ENCODE data around the gene SACM1L. TPM values are rescaled to one million over a fixed set of nuclear protein-coding genes. Genes with fewer than 3 reads are reported as not detected.
"Not testable (repeated sequence)": the region's sequence is repeated elsewhere in the genome, so short reads cannot be mapped to it uniquely, and the experiment has no call there.

The SACM1L gene
- total and polyA plus RNA-seq, 2 experiments from 2014 or later = 28.1 to 61.6 TPM

GRCh38 chr3:45682786-45683185 is 6.4 kb upstream of the SACM1L start:
- no peak overlapping the region for H3K4me2 ChIP-seq
- no peaks in the 10 kb centered on the region for H3K36me3 ChIP-seq (replicated peaks; ENCODE audit: insufficient read depth, low read depth)
- peaks cover 28% of the 10 kb centered on the region for H3K4me1 ChIP-seq (ENCODE audit: insufficient read depth)
- no peaks in the 10 kb centered on the region for H3K9me3 ChIP-seq (ENCODE audit: low read depth)
- H4K20me1 ChIP-seq (ENCODE audit: insufficient read depth, poor library complexity, severe bottlenecking) = no peaks in the 10 kb centered on the region
- H3K27me3 ChIP-seq = no peaks in the 10 kb centered on the region
- H3K79me2 ChIP-seq = no peaks in the 10 kb centered on the region
- H3K27ac ChIP-seq = no peak overlapping the region
- TF ChIP-seq CTCF (IDR thresholded peaks at IDR 0.05; ENCODE audit: poor library complexity) (no peak), EZH2 (IDR thresholded peaks at IDR 0.05; ENCODE audit: borderline replicate concordance) (no peak), EZH2phosphoT487 (IDR thresholded peaks at IDR 0.05; ENCODE audit: low read depth, severe bottlenecking, unreplicated experiment) (no peak)
- H2AFZ ChIP-seq = no peak overlapping the region
- 74% methylated on average over 5 of the region's 5 CpGs for WGBS (ENCODE audit: low lambda C conversion rate, missing lambda C conversion rate)
- H3K4me3 ChIP-seq = no peak overlapping the region
- DNase-seq (ENCODE audit: low spot score) = no peak
- no peaks in the 10 kb centered on the region for H3K9me2 ChIP-seq (replicated peaks; ENCODE audit: insufficient read depth)

GRCh38 chr3:45683417-45684326 is 5.5 kb upstream of the SACM1L start:
- Histone ChIP-seq H3K9me2 (replicated peaks; ENCODE audit: insufficient read depth) (no peaks in the 10 kb centered on the region), H3K9me3 (ENCODE audit: low read depth) (no peaks in the 10 kb centered on the region), H3K27me3 (no peaks in the 10 kb centered on the region), H3K27ac (no peak overlapping the region), H3K4me1 (ENCODE audit: insufficient read depth) (peaks cover 23% of the 10 kb centered on the region), H3K4me3 (no peak overlapping the region), H3K4me2 (no peak overlapping the region), H2AFZ (no peak overlapping the region), H4K20me1 (ENCODE audit: insufficient read depth, poor library complexity, severe bottlenecking) (no peaks in the 10 kb centered on the region), H3K36me3 (replicated peaks; ENCODE audit: insufficient read depth, low read depth) (no peaks in the 10 kb centered on the region), H3K79me2 (no peaks in the 10 kb centered on the region)
- TF ChIP-seq CTCF (IDR thresholded peaks at IDR 0.05; ENCODE audit: poor library complexity) = no peak
- TF ChIP-seq EZH2 (IDR thresholded peaks at IDR 0.05; ENCODE audit: borderline replicate concordance) = no peak
- no peak for TF ChIP-seq EZH2phosphoT487 (IDR thresholded peaks at IDR 0.05; ENCODE audit: low read depth, severe bottlenecking, unreplicated experiment)
- DNase-seq (ENCODE audit: low spot score) = no peak
- WGBS (ENCODE audit: low lambda C conversion rate, missing lambda C conversion rate) = 88% methylated on average over 13 of the region's 13 CpGs

DNA sequence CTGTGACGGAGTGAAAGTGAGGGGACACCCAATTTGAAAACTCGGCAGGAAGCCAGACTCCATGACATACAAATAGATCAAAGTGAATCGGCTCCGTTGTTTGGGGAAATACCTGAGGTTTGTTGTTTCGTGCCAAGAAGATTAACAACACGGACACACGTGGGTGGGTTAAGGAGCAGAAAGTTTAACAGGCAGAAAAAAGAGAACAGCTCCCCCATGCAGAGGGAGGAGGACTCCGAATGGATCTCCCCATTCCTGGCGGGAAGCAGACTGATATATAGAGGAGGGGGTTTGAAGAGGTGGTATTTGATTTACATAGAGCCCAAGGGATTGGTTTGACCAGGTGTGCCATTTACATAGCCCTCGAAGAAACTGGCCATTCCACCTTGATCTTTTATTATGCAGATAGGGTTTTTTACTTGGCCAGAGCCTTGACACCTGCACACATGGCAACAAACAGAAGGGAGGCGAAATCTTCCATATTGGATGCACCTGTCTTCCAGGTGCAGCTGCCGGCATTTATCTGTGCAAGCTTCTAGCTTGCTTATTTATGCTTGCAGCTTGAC is 4.8 kb upstream of the SACM1L start:
- Histone ChIP-seq H3K27me3 (no peaks in the 10 kb centered on the region), H4K20me1 (ENCODE audit: insufficient read depth, poor library complexity, severe bottlenecking) (no peaks in the 10 kb centered on the region), H2AFZ (no peak overlapping the region), H3K9me3 (ENCODE audit: low read depth) (no peaks in the 10 kb centered on the region), H3K4me3 (no peak overlapping the region), H3K79me2 (no peaks in the 10 kb centered on the region), H3K36me3 (replicated peaks; ENCODE audit: insufficient read depth, low read depth) (no peaks in the 10 kb centered on the region), H3K27ac (no peak overlapping the region), H3K4me2 (no peak overlapping the region), H3K9me2 (replicated peaks; ENCODE audit: insufficient read depth) (no peaks in the 10 kb centered on the region), H3K4me1 (ENCODE audit: insufficient read depth) (peaks cover 22% of the 10 kb centered on the region)
- no peak for DNase-seq (ENCODE audit: low spot score)
- 55% methylated on average over 12 of the region's 12 CpGs for WGBS (ENCODE audit: low lambda C conversion rate, missing lambda C conversion rate)
- no peak for TF ChIP-seq EZH2 (IDR thresholded peaks at IDR 0.05; ENCODE audit: borderline replicate concordance)
- TF ChIP-seq CTCF (IDR thresholded peaks at IDR 0.05; ENCODE audit: poor library complexity) = no peak
- no peak for TF ChIP-seq EZH2phosphoT487 (IDR thresholded peaks at IDR 0.05; ENCODE audit: low read depth, severe bottlenecking, unreplicated experiment)

- not testable (repeated sequence) for H3K36me3 ChIP-seq (replicated peaks; ENCODE audit: insufficient read depth, low read depth); DNase-seq (ENCODE audit: low spot score); H3K27ac ChIP-seq; H4K20me1 ChIP-seq (ENCODE audit: insufficient read depth, poor library complexity, severe bottlenecking); H3K9me3 ChIP-seq (ENCODE audit: low read depth); H3K4me2 ChIP-seq; H3K4me3 ChIP-seq; H3K9me2 ChIP-seq (replicated peaks; ENCODE audit: insufficient read depth); H3K27me3 ChIP-seq; H2AFZ ChIP-seq
- peaks cover 19% of the 10 kb centered on the region for H3K4me1 ChIP-seq (ENCODE audit: insufficient read depth)
- H3K79me2 ChIP-seq = peaks cover 12% of the 10 kb centered on the region
- 0% methylated on average over 4 of the region's 4 CpGs for WGBS (ENCODE audit: low lambda C conversion rate, missing lambda C conversion rate)
Measured at GRCh38 chr3:45685722-45686121, 3.5 kb upstream of the SACM1L start.
